ENCODE data around the gene FUT7.

- TF ChIP-seq, protein P1, sequence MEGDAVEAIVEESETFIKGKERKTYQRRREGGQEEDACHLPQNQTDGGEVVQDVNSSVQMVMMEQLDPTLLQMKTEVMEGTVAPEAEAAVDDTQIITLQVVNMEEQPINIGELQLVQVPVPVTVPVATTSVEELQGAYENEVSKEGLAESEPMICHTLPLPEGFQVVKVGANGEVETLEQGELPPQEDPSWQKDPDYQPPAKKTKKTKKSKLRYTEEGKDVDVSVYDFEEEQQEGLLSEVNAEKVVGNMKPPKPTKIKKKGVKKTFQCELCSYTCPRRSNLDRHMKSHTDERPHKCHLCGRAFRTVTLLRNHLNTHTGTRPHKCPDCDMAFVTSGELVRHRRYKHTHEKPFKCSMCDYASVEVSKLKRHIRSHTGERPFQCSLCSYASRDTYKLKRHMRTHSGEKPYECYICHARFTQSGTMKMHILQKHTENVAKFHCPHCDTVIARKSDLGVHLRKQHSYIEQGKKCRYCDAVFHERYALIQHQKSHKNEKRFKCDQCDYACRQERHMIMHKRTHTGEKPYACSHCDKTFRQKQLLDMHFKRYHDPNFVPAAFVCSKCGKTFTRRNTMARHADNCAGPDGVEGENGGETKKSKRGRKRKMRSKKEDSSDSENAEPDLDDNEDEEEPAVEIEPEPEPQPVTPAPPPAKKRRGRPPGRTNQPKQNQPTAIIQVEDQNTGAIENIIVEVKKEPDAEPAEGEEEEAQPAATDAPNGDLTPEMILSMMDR (IDR thresholded peaks at IDR 0.05): no peak
- no peak for TF ChIP-seq POLR2A (IDR thresholded peaks at IDR 0.05)
These were observed 17.7 kb downstream of the FUT7 start for GRCh38 chr9:137014166-137014565.

All from thyroid gland (tissue), 4 donors.